ENCODE measurements around the gene SLAMF1. TPM values are rescaled to one million over a fixed set of nuclear protein-coding genes. Genes with fewer than 3 reads are reported as not detected.

SLAMF1 gene
- total and polyA plus RNA-seq, 8 donors: 0.16 to 0.47 (median 0.38) TPM; not detected in 1

DNA sequence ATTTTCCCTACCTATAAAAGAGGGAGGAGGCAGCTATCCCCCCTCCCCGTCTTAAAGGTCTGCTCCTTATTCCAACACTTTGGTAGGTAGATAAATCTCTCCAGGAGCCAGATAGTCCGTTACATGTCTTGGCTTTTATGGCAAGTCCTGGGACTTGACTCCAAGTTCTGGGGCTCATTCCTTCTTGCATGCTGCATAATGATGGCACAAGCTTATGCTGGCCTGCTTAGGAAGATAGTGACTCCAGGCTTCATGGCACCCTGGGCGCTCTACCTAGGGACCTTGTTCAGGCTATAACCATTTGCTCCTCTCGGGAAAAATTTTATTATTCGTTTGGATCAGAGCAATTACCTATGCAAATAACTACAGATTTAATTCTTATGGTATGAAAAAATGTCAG lies 3.7 kb downstream of the SLAMF1 start:
- Histone ChIP-seq H3K27ac (no peak overlapping the region), H3K36me3 (no peaks in the 10 kb centered on the region), H3K4me1 (peaks cover 0 to 9% (median 6%) of the 10 kb centered on the region in 3 donors), H3K9me3 (no peaks in the 10 kb centered on the region), H3K4me3 (no peak overlapping the region), H3K27me3 (no peaks in the 10 kb centered on the region)
- WGBS, 2 donors: 77 to 88% methylated on average over 5 of the region's 5 CpGs
- intact Hi-C loops (cut with DNase I): no loop called here
- no peak for FAIRE-seq
- no peak for ATAC-seq
- TF ChIP-seq CTCF (IDR thresholded peaks at IDR 0.05): no peak
- no peak for DNase-seq

DNA sequence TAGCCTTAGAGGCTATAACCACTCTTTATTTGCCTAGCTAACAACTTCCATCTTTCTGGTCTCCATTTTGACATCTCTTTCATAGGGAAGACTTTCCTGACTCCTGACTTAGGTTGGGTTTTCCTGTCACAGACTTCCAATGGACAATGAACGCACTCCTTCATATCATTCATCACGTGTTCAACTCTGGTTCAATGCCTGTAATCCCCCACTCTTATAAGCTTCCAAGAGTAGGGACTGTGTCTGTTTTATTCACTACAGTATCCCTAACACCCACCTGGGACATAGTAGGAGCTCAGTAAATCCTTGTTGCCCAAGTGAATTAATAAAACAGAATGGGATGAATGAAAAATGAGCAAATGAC lies 4.6 kb downstream of the SLAMF1 start:
- H3K27me3 ChIP-seq: no peaks in the 10 kb centered on the region
- no peaks in the 10 kb centered on the region for H3K9me3 ChIP-seq
- no peak overlapping the region for H3K4me3 ChIP-seq
- 92 to 93% methylated on average over 2 of the region's 2 CpGs for WGBS, 2 donors
- no peak for TF ChIP-seq CTCF (IDR thresholded peaks at IDR 0.05)
- no peaks in the 10 kb centered on the region for H3K36me3 ChIP-seq
- H3K4me1 ChIP-seq: peaks cover 0 to 10% (median 6%) of the 10 kb centered on the region in 3 donors
- FAIRE-seq (no peak), ATAC-seq (no peak), DNase-seq (no peak)
- intact Hi-C loops (cut with DNase I): no loop called here
- no peak overlapping the region for H3K27ac ChIP-seq

GRCh38 chr1:160641323-160642280 lies 5.2 kb downstream of the SLAMF1 start:
- 87 to 94% methylated on average over 8 of the region's 8 CpGs for whole genome bisulfite sequencing, 2 donors
- intact Hi-C loops (cut with DNase I): no loop called here

GRCh38 chr1:160640359-160641123 lies 6.3 kb downstream of the SLAMF1 start:
- no peaks in the 10 kb centered on the region for H3K9me3 ChIP-seq
- intact Hi-C loops (cut with DNase I): no loop called here
- no peak overlapping the region for H3K27ac ChIP-seq
- H3K4me3 ChIP-seq: no peak overlapping the region
- FAIRE-seq: no peak
- peaks cover 0 to 10% (median 6%) of the 10 kb centered on the region in 3 donors for H3K4me1 ChIP-seq
- DNase-seq: no peak
- no peak for TF ChIP-seq CTCF (IDR thresholded peaks at IDR 0.05)
- H3K27me3 ChIP-seq: no peaks in the 10 kb centered on the region
- WGBS, 2 donors: 93 to 98% methylated on average over 2 of the region's 2 CpGs
- H3K36me3 ChIP-seq: no peaks in the 10 kb centered on the region
- ATAC-seq: no peak

More at GRCh38 chr1:160641323-160642280, 5.2 kb downstream of the SLAMF1 start:
- H3K4me1 ChIP-seq: peaks cover 0 to 10% (median 6%) of the 10 kb centered on the region in 3 donors
- no peaks in the 10 kb centered on the region for H3K36me3 ChIP-seq
- DNase-seq: no peak
- no peaks in the 10 kb centered on the region for H3K27me3 ChIP-seq
- no peak overlapping the region for H3K27ac ChIP-seq
- H3K4me3 ChIP-seq: no peak overlapping the region
- no peak for TF ChIP-seq CTCF (IDR thresholded peaks at IDR 0.05)
- no peaks in the 10 kb centered on the region for H3K9me3 ChIP-seq
- no peak for ATAC-seq
- no peak for FAIRE-seq
